ES-I3 (cell line): ENCODE data around the gene PGAM2.
A peak's percentile ranks its signal among the peaks of the same experiment; 100 is the strongest.
"Not testable (repeated sequence)": the region's sequence is repeated elsewhere in the genome, so short reads cannot be mapped to it uniquely, and the experiment has no call there.

Experiments
- H3K36me3 ChIP-seq: 2 replicates; pipeline ENCODE4 v1.6.1; 2013; ENCODE audit warnings: mild to moderate bottlenecking, low read length, control low read depth, moderate library complexity; ENCODE audit not compliant: insufficient read depth
- H3K4me1 ChIP-seq: 2 replicates; pipeline ENCODE4 v1.6.1; 2013; ENCODE audit warnings: mild to moderate bottlenecking, control low read depth, low read length; ENCODE audit not compliant: insufficient read depth
- H3K9ac ChIP-seq: 2 replicates; pipeline ENCODE4 v1.6.1; 2013; ENCODE audit warnings: low read depth, mild to moderate bottlenecking, low read length, moderate library complexity
- H3K9me3 ChIP-seq: 2 replicates; pipeline ENCODE4 v1.6.1; 2013; ENCODE audit warnings: mild to moderate bottlenecking, low read length, moderate library complexity; ENCODE audit not compliant: control insufficient read depth, insufficient read depth

PGAM2 gene

GRCh38 chr7:44048031-44048795 is 17.2 kb downstream of the PGAM2 start:
- Histone ChIP-seq H3K4me1 (no peaks in the 10 kb centered on the region), H3K9me3 (no peaks in the 10 kb centered on the region), H3K36me3 (peaks cover 5% of the 10 kb centered on the region), H3K9ac (no peak overlapping the region)

GRCh38 chr7:44046321-44047061 is 18.9 kb downstream of the PGAM2 start:
- Histone ChIP-seq H3K9ac (no peak overlapping the region), H3K9me3 (no peaks in the 10 kb centered on the region), H3K4me1 (no peaks in the 10 kb centered on the region), H3K36me3 (no peaks in the 10 kb centered on the region; the same call in 1 of the 2 replicates)

- Histone ChIP-seq H3K9me3 (no peaks in the 10 kb centered on the region), H3K36me3 (no peaks in the 10 kb centered on the region), H3K9ac (peak overlapping the region; percentile 92), H3K4me1 (no peaks in the 10 kb centered on the region)
Observed at GRCh38 chr7:44045226-44046014, 19.9 kb downstream of the PGAM2 start.

GRCh38 chr7:44044315-44045225 is 20.8 kb downstream of the PGAM2 start, which contains the start of gene DBNL:
Gene DBNL (plus strand): TSS chr7:44044702. CDS start chr7:44044738, 36 bp downstream.
- H3K4me1 ChIP-seq, result no peaks in the 10 kb centered on the region
- H3K36me3 ChIP-seq, result no peaks in the 10 kb centered on the region
- no peaks in the 10 kb centered on the region for H3K9me3 ChIP-seq
- H3K9ac ChIP-seq, result peak within 1 kb of the TSS; percentile 92

- no peaks in the 10 kb centered on the region for H3K4me1 ChIP-seq
- no peaks in the 10 kb centered on the region for H3K36me3 ChIP-seq
- peak overlapping the region; percentile 92 for H3K9ac ChIP-seq
- H3K9me3 ChIP-seq, result no peaks in the 10 kb centered on the region
Observed at GRCh38 chr7:44043902-44044301, 21.5 kb downstream of the PGAM2 start.

- Histone ChIP-seq H3K9ac (no peak overlapping the region), H3K9me3 (no peaks in the 10 kb centered on the region), H3K4me1 (no peaks in the 10 kb centered on the region), H3K36me3 (no peaks in the 10 kb centered on the region)
Observed at GRCh38 chr7:44042221-44042620, 23.1 kb downstream of the PGAM2 start.

- H3K9ac ChIP-seq, result peak overlapping the region; percentile 24; the same call in 1 of the 2 replicates
- H3K4me1 ChIP-seq, result not testable (repeated sequence)
Observed at GRCh38 chr7:44040493-44040891, 24.9 kb downstream of the PGAM2 start.

GRCh38 chr7:44039800-44040492 is 25.4 kb downstream of the PGAM2 start:
- H3K9ac ChIP-seq, result peak overlapping the region; percentile 24; the same call in 1 of the 2 replicates
- H3K4me1 ChIP-seq, H3K9me3 ChIP-seq, H3K36me3 ChIP-seq: not testable (repeated sequence)

More at GRCh38 chr7:44040493-44040891, 24.9 kb downstream of the PGAM2 start:
- not testable (repeated sequence) for H3K9me3 ChIP-seq, H3K36me3 ChIP-seq

GRCh38 chr7:44038961-44039558 is 26.3 kb downstream of the PGAM2 start:
- H3K9me3 ChIP-seq, H3K9ac ChIP-seq, H3K36me3 ChIP-seq, H3K4me1 ChIP-seq: not testable (repeated sequence)

- not testable (repeated sequence) for H3K36me3 ChIP-seq, H3K4me1 ChIP-seq, H3K9me3 ChIP-seq, H3K9ac ChIP-seq
Observed at GRCh38 chr7:44038553-44038952, 26.8 kb downstream of the PGAM2 start.

- H3K4me1 ChIP-seq, H3K9ac ChIP-seq, H3K9me3 ChIP-seq, H3K36me3 ChIP-seq: not testable (repeated sequence)
Observed at GRCh38 chr7:44037951-44038350, 27.4 kb downstream of the PGAM2 start.

- H3K36me3 ChIP-seq, H3K9me3 ChIP-seq, H3K4me1 ChIP-seq, H3K9ac ChIP-seq: not testable (repeated sequence)
Observed at GRCh38 chr7:44036364-44036763, 29.0 kb downstream of the PGAM2 start.
